H1 (cell line): Measurements from ENCODE around the gene ELMO1.

ENCODE experiments used
- BRCA1 ChIP-seq: IDR thresholded peaks from 2 replicates; pipeline ENCODE4 v1.6.1; 2012; ENCODE audit warnings: low read depth, low read length, improper control_type of control experiment
- CBX5 ChIP-seq: fragments of 300-800, 300-1000 bp; sonication (generic); IDR thresholded peaks from 2 replicates; pipeline ENCODE4 v1.7.1; 2016; ENCODE audit warnings: antibody characterized with exemption, low read length, low read depth
- CHD2 ChIP-seq: IDR thresholded peaks from 2 replicates; pipeline ENCODE4 v1.6.1; 2012; ENCODE audit warnings: low read length, improper control_type of control experiment
- CTBP2 ChIP-seq: IDR thresholded peaks from 2 replicates; pipeline ENCODE4 v1.7.0; 2011; ENCODE audit warnings: borderline replicate concordance, mild to moderate bottlenecking, moderate library complexity, mixed read lengths, low read length; ENCODE audit not compliant: insufficient read depth, insufficient read length
- CTCF ChIP-seq, 3 experiments: IDR thresholded peaks; 1 replicate in 2 of 3; 2 replicates in 1 of 3; pipeline versions ENCODE4 v1.5.1 to v1.6.1; 2011; ENCODE audit warnings: low read length in 3 of 3, mild to moderate bottlenecking in 3 of 3, inconsistent platforms in 2 of 3, low read depth in 1 of 3, moderate library complexity in 1 of 3; ENCODE audit not compliant: insufficient read depth in 1 of 3; ENCODE audit errors: control extremely low read depth in 1 of 3
- EZH2 ChIP-seq: fragments of 200-600 bp; sonication (generic); IDR thresholded peaks from 2 replicates; pipeline ENCODE4 v1.7.1; 2012; ENCODE audit warnings: low read depth, mild to moderate bottlenecking, moderate library complexity, low read length, inconsistent platforms; ENCODE audit not compliant: severe bottlenecking
- MAX ChIP-seq: IDR thresholded peaks from 2 replicates; pipeline ENCODE4 v1.6.1; 2012; ENCODE audit warnings: inconsistent platforms
- POLR2AphosphoS5 ChIP-seq: IDR thresholded peaks from 2 replicates; pipeline ENCODE4 v1.6.1; 2011; ENCODE audit warnings: low read depth, low read length
- RFX5 ChIP-seq: IDR thresholded peaks from 2 replicates; pipeline ENCODE4 v1.6.1; 2011; ENCODE audit warnings: low read depth, low read length, improper control_type of control experiment, borderline replicate concordance
- RNF2 ChIP-seq: fragments of 200-900, 300-1000 bp; sonication (generic); IDR thresholded peaks from 2 replicates; pipeline ENCODE4 v1.7.1; 2016; ENCODE audit warnings: borderline replicate concordance, low read depth, mild to moderate bottlenecking, antibody characterized with exemption, low read length; ENCODE audit not compliant: poor library complexity, severe bottlenecking; ENCODE audit errors: missing control alignments
- RXRA ChIP-seq: IDR thresholded peaks from 2 replicates; pipeline ENCODE4 v1.6.1; 2011; ENCODE audit warnings: low read depth, mild to moderate bottlenecking, low read length, moderate library complexity; ENCODE audit not compliant: insufficient read depth
- TCF12 ChIP-seq: IDR thresholded peaks from 2 replicates; pipeline ENCODE4 v1.6.1; 2011; ENCODE audit warnings: low read depth, mild to moderate bottlenecking, low read length

- TF ChIP-seq CTCF (IDR thresholded peaks at IDR 0.05; ENCODE audit: control extremely low read depth in 1 of 3, insufficient read depth in 1 of 3, low read depth in 1 of 3, low read length in 3 of 3) (no peak), RFX5 (no peak), RXRA (no peak), RNF2 (no peak), CTBP2 (no peak), CHD2 (no peak), CBX5 (no peak), EZH2 (no peak), TCF12 (no peak), POLR2AphosphoS5 (no peak), MAX (no peak), BRCA1 (no peak)
These were observed 298.5 kb downstream of the ELMO1 start for GRCh38 chr7:37150180-37150579.
